Stimulated activated naive B cell treated with anti-CD40 and anti-IgM and Interleukin-4, amounts not matched to agents 10 μg/mL and 1 μg/mL and 100 μg/mL, for 72 hours (primary cell): ENCODE measurements around the gene ZCCHC4.

Experiments used
- ATAC-seq, 2 donors: fragments of 150-1000 bp; cut with Tn5 transposase; replicated peaks; 2 replicates each; pipeline ENCODE4 v1.10.0; 2021; ENCODE audit warnings: moderate library complexity in 1 of 2
- DNase-seq: peaks from one replicate; pipeline ENCODE4 v3.0.0; 2021
- H3K27ac Mint-ChIP-seq: one replicate; pipeline ENCODE4 v1.8.0; 2022; ENCODE audit warnings: mild to moderate bottlenecking, mixed read lengths
- H3K27me3 Mint-ChIP-seq, 2 donors: one replicate each; pipeline ENCODE4 v1.8.0; 2022; ENCODE audit warnings: mixed read lengths in 2 of 2
- H3K36me3 Mint-ChIP-seq, 2 donors: one replicate each; pipeline ENCODE4 v1.8.0; 2022; ENCODE audit warnings: mixed read lengths in 2 of 2, mild to moderate bottlenecking in 1 of 2
- H3K4me1 Mint-ChIP-seq, 2 donors: one replicate each; pipeline ENCODE4 v1.8.0; 2022; ENCODE audit warnings: mixed read lengths in 2 of 2, mild to moderate bottlenecking in 1 of 2
- H3K4me3 Mint-ChIP-seq, 2 donors: one replicate each; pipeline ENCODE4 v1.8.0; 2022; ENCODE audit warnings: mild to moderate bottlenecking in 2 of 2, mixed read lengths in 2 of 2, moderate library complexity in 1 of 2
- H3K9me3 Mint-ChIP-seq, 2 donors: one replicate each; pipeline ENCODE4 v1.8.0; 2022; ENCODE audit warnings: mixed read lengths in 2 of 2, mild to moderate bottlenecking in 1 of 2

ZCCHC4 gene

DNA sequence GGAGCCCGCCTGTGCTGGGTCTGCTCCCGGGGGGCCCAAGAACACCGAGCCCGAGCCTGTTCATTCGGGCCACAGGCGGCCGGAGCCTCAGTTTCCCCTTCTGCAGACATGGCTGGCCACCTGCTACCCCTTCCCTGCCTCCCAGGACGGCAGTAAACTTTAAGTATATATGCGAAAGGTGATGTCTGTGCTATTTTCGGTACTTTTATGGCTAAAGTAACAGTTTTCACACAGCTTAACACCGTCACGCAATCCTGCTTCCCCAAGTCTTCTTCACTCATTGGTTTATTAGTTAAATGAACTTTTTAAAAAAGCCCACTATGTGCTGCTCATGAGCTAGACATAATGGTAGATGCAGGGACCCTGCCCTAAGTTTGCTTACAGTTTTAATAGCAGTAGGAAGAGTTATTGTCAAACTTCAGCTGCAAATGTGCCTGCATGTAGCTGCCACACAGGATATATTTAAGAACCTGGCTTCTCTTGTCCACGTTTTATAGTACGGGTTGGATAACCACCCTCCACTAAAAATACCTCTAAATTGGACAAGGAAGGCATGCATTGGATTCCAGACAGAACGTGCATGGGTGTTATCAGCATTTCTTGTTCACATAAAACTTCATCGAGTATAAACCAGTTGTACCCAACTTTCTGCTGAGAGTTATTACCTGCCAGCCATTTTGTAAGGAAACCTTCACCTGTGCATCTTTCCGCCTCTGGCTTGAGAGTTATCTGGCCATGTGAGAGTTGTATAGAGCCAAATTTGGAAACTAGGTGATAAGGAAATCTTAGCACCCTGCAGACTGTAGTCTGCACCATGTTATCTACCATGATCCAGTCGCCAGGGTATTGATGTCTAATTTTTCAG, 65.2 kb downstream of the ZCCHC4 start:
- Mint-ChIP-seq H3K27ac (peak overlapping the region; percentile 94), H3K4me3 (no peak overlapping the region), H3K27me3 (no peaks in the 10 kb centered on the region), H3K9me3 (peaks cover 0 to 2% of the 10 kb centered on the region in 2 donors), H3K4me1 (peaks cover 0 to 5% of the 10 kb centered on the region in 2 donors), H3K36me3 (peaks cover 8 to 16% of the 10 kb centered on the region in 2 donors)
- peak; percentile 5 to 9 for ATAC-seq
- no peak for DNase-seq

DNA sequence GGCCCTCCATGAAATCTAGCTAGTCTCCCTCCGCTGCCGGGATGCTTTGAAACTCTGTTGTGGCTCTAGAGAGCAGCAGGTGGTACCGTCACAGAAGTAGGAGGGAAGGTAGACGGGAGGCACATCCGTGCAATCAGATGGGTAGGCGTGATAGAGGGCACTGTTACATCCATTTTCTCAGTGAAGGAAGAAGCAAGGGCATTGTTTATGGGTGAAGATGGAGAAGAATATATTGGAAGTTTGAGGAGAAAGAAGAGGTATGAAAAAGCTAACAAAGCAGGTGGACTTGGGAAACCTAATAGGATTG, 65.8 kb downstream of the ZCCHC4 start:
- peaks cover 0 to 5% of the 10 kb centered on the region in 2 donors for H3K4me1 Mint-ChIP-seq
- ATAC-seq, result no peak
- peaks cover 0 to 2% of the 10 kb centered on the region in 2 donors for H3K9me3 Mint-ChIP-seq
- peaks cover 10 to 20% of the 10 kb centered on the region in 2 donors for H3K36me3 Mint-ChIP-seq
- H3K4me3 Mint-ChIP-seq, result no peak overlapping the region
- H3K27me3 Mint-ChIP-seq, result no peaks in the 10 kb centered on the region
- H3K27ac Mint-ChIP-seq, result no peak overlapping the region
- no peak for DNase-seq

DNA sequence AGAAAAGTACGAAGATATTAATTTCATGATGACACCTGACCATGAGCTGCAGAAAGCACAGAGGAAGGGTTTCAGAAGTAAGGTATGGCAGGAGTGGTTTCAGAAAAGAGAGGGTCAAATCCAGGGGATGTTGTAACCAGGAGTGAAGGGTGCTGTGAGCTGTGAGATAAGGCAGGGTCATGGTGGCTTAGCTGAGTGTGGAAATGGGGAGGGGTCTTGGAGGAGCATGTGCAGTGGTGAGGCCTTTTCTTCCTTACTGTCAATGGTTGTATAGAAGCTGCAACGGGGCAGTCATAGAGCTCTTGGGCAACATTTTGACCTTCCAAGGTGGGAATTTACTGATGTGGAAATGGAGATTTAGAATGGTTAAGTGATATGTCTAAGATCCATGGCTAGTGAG, 67.0 kb downstream of the ZCCHC4 start:
- Mint-ChIP-seq H3K4me3 (no peak overlapping the region), H3K27ac (no peak overlapping the region), H3K4me1 (peaks cover 0 to 5% of the 10 kb centered on the region in 2 donors), H3K27me3 (no peaks in the 10 kb centered on the region), H3K9me3 (peaks cover 0 to 2% of the 10 kb centered on the region in 2 donors), H3K36me3 (peaks cover 14 to 25% of the 10 kb centered on the region in 2 donors)
- DNase-seq, result no peak
- ATAC-seq, result no peak

GRCh38 chr4:25383647-25384046, 71.1 kb downstream of the ZCCHC4 start:
- no peak for ATAC-seq

GRCh38 chr4:25386926-25387325, 74.4 kb downstream of the ZCCHC4 start:
- DNase-seq, result no peak
- no peak for ATAC-seq
- Mint-ChIP-seq H3K4me1 (no peaks in the 10 kb centered on the region), H3K4me3 (no peak overlapping the region), H3K27me3 (no peaks in the 10 kb centered on the region), H3K36me3 (peaks cover 26 to 49% of the 10 kb centered on the region in 2 donors), H3K27ac (no peak overlapping the region), H3K9me3 (no peaks in the 10 kb centered on the region)

More at GRCh38 chr4:25383647-25384046, 71.1 kb downstream of the ZCCHC4 start:
- Mint-ChIP-seq H3K36me3 (peaks cover 21 to 42% of the 10 kb centered on the region in 2 donors), H3K9me3 (no peaks in the 10 kb centered on the region), H3K27ac (no peak overlapping the region), H3K27me3 (no peaks in the 10 kb centered on the region), H3K4me3 (no peak overlapping the region), H3K4me1 (no peaks in the 10 kb centered on the region)
- DNase-seq, result no peak

DNA sequence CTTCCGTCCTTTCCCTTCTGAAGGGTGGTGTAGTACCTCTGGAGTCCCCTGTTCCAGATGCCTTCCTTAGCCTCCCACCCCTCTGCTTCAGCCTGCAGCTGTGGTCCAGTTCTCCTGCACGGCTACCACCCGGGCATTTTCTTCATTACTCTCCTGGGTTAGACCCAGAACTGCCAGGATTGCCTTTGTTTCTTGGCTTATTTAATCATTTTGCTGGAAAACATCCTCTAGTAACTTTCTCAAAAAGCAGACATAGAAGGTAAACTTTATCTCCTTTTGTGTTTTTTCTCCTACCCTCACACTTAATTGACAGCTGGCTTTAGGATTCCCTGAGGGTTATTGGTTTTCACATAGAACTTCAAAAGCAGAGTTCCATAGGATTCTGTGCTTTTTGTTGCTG, 84.7 kb downstream of the ZCCHC4 start:
- no peak overlapping the region for H3K4me3 Mint-ChIP-seq
- ATAC-seq (no peak), DNase-seq (no peak)
- no peaks in the 10 kb centered on the region for H3K4me1 Mint-ChIP-seq
- no peak overlapping the region for H3K27ac Mint-ChIP-seq
- H3K36me3 Mint-ChIP-seq, result peaks cover 56 to 67% of the 10 kb centered on the region in 2 donors
- H3K27me3 Mint-ChIP-seq, result no peaks in the 10 kb centered on the region
- H3K9me3 Mint-ChIP-seq, result peaks cover 3 to 4% of the 10 kb centered on the region in 2 donors

DNA sequence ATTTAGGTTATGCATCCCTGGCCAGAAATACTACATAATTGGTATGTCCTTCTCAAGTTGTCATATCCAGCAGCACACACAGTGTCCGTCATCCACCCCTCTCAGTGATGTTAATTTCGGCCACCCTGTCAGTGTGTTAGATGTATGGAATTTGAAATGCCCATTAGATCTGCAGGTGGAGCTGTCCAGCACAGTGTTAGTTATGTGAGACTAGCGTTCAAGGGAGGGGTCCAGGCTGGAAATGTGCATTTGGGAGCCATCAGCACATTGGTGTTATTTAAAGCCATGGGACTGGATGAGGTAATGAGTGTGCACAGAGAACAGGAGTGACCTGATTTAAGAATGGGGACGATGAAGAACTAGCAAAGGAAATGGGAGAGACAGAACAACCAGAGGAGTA, 86.9 kb downstream of the ZCCHC4 start:
- Mint-ChIP-seq H3K4me1 (no peaks in the 10 kb centered on the region), H3K27me3 (no peaks in the 10 kb centered on the region), H3K4me3 (no peak overlapping the region), H3K36me3 (peaks cover 56 to 65% of the 10 kb centered on the region in 2 donors), H3K27ac (no peak overlapping the region), H3K9me3 (peaks cover 3 to 4% of the 10 kb centered on the region in 2 donors)
- ATAC-seq, result no peak
- DNase-seq, result no peak

- peak overlapping the region; percentile 63 for H3K27ac Mint-ChIP-seq
- H3K4me3 Mint-ChIP-seq, result no peak overlapping the region
- ATAC-seq (no peak), DNase-seq (no peak)
- H3K9me3 Mint-ChIP-seq, result peaks cover 3 to 4% of the 10 kb centered on the region in 2 donors
- peaks cover 52 to 60% of the 10 kb centered on the region in 2 donors for H3K36me3 Mint-ChIP-seq
- no peaks in the 10 kb centered on the region for H3K4me1 Mint-ChIP-seq
- H3K27me3 Mint-ChIP-seq, result no peaks in the 10 kb centered on the region
These were observed 88.5 kb downstream of the ZCCHC4 start for GRCh38 chr4:25401066-25401465.

DNA sequence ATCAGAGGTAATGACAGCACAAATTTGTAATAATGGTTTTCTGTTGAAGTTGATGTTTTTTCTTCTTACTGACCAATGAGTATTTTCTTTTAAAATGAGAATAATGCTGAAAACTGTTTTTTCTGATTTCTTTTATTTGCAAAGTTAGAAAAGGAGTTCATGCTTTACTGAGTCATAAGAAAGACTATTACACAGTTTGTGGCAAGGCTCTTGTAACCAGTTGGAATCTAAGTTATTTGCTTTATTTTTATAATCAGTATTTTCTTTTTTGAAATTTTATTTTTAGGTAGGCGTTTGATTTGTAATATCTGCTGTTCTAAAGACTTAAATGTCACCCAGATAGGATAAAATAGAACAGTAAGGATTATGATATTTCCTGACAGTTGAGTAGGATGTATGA, 89.9 kb downstream of the ZCCHC4 start:
- no peak for ATAC-seq
- no peak for DNase-seq
- Mint-ChIP-seq H3K27me3 (no peaks in the 10 kb centered on the region), H3K9me3 (no peaks in the 10 kb centered on the region), H3K4me1 (no peaks in the 10 kb centered on the region), H3K27ac (no peak overlapping the region), H3K36me3 (peaks cover 40 to 48% of the 10 kb centered on the region in 2 donors), H3K4me3 (no peak overlapping the region)

- DNase-seq (no peak), ATAC-seq (no peak)
- Mint-ChIP-seq H3K4me1 (no peaks in the 10 kb centered on the region), H3K4me3 (no peak overlapping the region), H3K27ac (no peak overlapping the region), H3K9me3 (no peaks in the 10 kb centered on the region), H3K36me3 (peaks cover 32 to 37% of the 10 kb centered on the region in 2 donors), H3K27me3 (no peaks in the 10 kb centered on the region)
These were observed 91.1 kb downstream of the ZCCHC4 start for GRCh38 chr4:25403699-25404098.

GRCh38 chr4:25405453-25405852, 92.9 kb downstream of the ZCCHC4 start:
- ATAC-seq (no peak), DNase-seq (no peak)
- H3K9me3 Mint-ChIP-seq, result no peaks in the 10 kb centered on the region
- H3K4me1 Mint-ChIP-seq, result no peaks in the 10 kb centered on the region
- no peak overlapping the region for H3K27ac Mint-ChIP-seq
- H3K36me3 Mint-ChIP-seq, result peaks cover 20 to 31% of the 10 kb centered on the region in 2 donors
- H3K4me3 Mint-ChIP-seq, result no peak overlapping the region
- H3K27me3 Mint-ChIP-seq, result no peaks in the 10 kb centered on the region

GRCh38 chr4:25406081-25406692, 93.6 kb downstream of the ZCCHC4 start:
- Mint-ChIP-seq H3K4me3 (no peak overlapping the region), H3K36me3 (peaks cover 24 to 35% of the 10 kb centered on the region in 2 donors), H3K27ac (no peak overlapping the region), H3K27me3 (no peaks in the 10 kb centered on the region), H3K4me1 (no peaks in the 10 kb centered on the region), H3K9me3 (no peaks in the 10 kb centered on the region)
- ATAC-seq, result no peak
- no peak for DNase-seq

- DNase-seq (no peak), ATAC-seq (no peak)
- Mint-ChIP-seq H3K36me3 (peaks cover 15 to 41% of the 10 kb centered on the region in 2 donors), H3K4me3 (no peak overlapping the region), H3K27me3 (no peaks in the 10 kb centered on the region), H3K27ac (no peak overlapping the region), H3K4me1 (no peaks in the 10 kb centered on the region), H3K9me3 (no peaks in the 10 kb centered on the region)
These were observed 98.4 kb downstream of the ZCCHC4 start for GRCh38 chr4:25410820-25411529.

DNA sequence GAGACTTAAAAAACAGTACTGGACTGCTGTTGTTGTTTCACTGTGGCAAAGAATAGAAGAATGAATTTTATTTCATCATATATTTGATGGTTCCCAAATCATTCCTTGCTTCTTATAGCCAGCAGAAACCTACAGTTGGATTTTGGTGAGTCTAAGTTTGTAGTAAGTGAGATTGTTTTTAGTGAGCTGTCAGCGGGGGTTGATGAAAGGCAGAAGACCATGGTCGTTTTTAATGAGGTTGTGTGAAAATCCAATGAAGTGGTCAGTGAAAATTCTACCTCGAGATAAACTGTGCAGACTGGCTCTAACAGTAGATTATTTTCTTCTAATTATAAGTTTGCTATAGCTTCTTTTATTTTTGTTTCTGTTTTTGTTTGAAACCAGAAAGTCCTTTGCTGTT, 100.7 kb downstream of the ZCCHC4 start:
- no peak overlapping the region for H3K4me3 Mint-ChIP-seq
- H3K4me1 Mint-ChIP-seq, result no peaks in the 10 kb centered on the region
- ATAC-seq, result no peak
- H3K9me3 Mint-ChIP-seq, result no peaks in the 10 kb centered on the region
- no peak for DNase-seq
- no peaks in the 10 kb centered on the region for H3K27me3 Mint-ChIP-seq
- peaks cover 18 to 45% of the 10 kb centered on the region in 2 donors for H3K36me3 Mint-ChIP-seq
- no peak overlapping the region for H3K27ac Mint-ChIP-seq
